AG09309 (cell line): Measurements from ENCODE around the gene ZMYM4.

Experiments
- DNase-seq: peaks from one replicate; pipeline ENCODE4 v3.0.0-alpha.2; 2010; ENCODE audit warnings: low read depth
- H3K4me3 ChIP-seq: 2 replicates; pipeline ENCODE4 v1.5.1; 2011; ENCODE audit warnings: mild to moderate bottlenecking, low read depth, low read length, moderate library complexity; ENCODE audit not compliant: control insufficient read depth
- TF ChIP-seq, protein P1 (sequence below): IDR thresholded peaks from 2 replicates; pipeline ENCODE4 v1.5.1; 2011; ENCODE audit warnings: mild to moderate bottlenecking, low read depth, low read length, inconsistent platforms; ENCODE audit not compliant: insufficient read depth, control insufficient read depth; ENCODE audit errors: missing control alignments

ZMYM4 gene

DNA sequence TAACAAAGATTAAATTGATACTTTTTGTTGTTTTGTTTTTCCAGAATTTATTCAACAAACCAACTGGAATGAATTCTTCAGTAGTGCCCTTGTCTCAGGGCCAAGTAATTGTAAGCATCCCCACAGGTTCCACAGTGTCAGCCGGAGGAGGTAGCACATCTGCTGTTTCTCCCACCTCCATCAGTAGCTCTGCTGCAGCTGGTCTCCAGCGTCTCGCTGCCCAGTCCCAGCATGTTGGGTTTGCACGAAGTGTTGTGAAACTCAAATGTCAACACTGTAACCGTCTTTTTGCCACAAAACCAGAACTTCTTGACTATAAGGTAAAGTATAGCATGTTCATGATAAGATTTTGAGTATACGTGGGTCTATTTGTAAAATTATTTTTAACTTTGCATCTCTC is 118.5 kb downstream of the ZMYM4 start:
- no peak overlapping the region for H3K4me3 ChIP-seq
- DNase-seq: no peak
- TF ChIP-seq, protein P1, sequence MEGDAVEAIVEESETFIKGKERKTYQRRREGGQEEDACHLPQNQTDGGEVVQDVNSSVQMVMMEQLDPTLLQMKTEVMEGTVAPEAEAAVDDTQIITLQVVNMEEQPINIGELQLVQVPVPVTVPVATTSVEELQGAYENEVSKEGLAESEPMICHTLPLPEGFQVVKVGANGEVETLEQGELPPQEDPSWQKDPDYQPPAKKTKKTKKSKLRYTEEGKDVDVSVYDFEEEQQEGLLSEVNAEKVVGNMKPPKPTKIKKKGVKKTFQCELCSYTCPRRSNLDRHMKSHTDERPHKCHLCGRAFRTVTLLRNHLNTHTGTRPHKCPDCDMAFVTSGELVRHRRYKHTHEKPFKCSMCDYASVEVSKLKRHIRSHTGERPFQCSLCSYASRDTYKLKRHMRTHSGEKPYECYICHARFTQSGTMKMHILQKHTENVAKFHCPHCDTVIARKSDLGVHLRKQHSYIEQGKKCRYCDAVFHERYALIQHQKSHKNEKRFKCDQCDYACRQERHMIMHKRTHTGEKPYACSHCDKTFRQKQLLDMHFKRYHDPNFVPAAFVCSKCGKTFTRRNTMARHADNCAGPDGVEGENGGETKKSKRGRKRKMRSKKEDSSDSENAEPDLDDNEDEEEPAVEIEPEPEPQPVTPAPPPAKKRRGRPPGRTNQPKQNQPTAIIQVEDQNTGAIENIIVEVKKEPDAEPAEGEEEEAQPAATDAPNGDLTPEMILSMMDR: no peak

DNA sequence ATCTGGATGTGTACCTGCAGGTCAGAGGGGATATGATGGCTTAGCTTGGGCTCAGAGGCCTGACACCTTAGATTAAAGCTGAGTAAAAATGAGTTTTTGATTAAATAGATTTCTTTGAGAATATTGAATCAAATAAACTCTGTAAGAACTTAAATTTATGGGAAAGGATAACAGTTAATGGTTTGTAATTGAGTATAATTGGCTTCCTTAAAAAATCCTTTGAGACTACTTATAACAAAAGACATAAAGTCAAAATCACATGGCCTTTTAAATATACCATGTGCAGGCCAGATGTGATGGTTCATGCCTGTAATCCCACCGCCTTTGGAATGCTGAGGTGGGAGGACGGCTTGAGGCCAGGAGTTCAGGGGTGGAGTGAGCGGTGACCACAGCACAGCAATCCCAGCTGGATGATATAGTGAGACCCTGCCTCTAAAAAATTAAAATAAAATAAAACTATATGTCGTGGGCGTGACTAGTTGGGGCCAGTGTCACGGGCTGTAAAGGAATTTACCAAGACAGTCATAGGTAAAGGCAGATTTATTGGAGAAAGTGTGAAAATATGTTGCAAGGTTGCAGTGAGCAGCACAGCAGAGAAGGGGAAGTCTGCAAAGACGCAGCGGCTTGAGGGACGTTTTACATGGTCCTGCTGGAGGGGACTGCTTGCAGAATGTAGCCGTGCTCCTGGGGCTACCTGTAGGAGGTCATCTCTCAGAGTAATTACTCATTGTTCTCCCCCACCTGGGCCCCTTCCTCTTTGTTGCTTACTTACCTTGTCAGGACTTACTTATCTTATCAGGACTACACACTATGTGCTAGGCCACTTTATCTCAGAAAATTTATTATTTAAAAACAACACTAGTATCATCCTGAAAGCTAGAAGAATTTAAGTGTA is 122.3 kb downstream of the ZMYM4 start:
- TF ChIP-seq, protein P1: no peak
- no peak for DNase-seq
- no peak overlapping the region for H3K4me3 ChIP-seq

DNA sequence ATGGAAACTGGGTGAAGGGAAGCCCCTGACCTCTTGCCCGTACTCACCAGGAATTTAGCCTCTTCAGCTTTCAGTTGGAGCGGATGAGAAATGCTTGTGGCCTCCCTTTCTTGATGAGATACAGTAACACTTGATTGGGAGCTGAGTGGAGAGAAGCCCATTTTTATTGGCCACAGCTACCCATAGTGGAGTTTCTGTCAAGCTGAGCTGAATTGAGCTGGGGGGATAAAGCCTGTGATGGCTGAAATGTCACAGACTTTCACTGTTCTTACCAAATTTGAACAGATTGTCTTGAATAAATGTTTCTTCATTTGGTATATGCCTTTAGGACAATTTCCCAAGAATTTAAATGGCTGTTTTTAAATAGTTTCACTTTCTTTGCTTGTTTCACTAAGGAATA is 125.9 kb downstream of the ZMYM4 start:
- TF ChIP-seq, protein P1: no peak
- DNase-seq: no peak
- no peak overlapping the region for H3K4me3 ChIP-seq

DNA sequence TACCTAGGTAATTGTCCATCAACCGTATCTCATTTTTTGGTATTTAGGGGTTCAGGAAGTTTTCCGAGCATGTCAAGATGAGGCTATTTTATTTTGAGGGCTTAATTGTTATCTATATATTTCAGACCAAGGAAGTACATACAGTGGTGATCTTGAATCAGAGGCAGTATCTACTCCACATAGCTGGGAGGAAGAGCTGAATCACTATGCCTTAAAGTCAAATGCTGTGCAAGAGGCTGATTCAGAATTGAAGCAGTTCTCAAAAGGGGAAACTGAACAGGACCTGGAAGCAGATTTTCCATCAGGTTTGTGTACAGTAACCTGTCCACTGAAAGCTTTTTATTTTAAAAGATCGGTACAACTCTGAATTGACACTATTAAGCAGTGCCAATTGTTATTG is 130.2 kb downstream of the ZMYM4 start:
- TF ChIP-seq, protein P1: no peak
- no peak overlapping the region for H3K4me3 ChIP-seq
- DNase-seq: no peak

DNA sequence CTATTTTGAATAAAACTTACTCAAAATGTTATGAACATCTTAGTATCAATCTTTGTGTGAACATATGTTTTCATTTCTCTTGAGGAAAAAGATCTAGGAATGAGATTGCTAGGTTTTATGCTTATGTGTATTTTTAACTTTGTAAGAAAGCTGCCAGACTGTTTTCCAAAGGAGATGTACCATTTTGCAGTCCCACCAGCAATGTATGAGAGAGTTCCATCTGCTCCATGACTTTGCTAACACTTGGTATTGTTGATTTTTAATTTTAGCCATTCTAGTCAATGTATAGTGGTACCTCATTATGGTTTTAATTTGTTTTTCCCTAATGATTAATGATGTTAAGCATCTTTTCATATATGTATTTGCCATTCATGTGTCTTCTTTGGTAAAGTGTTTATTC is 132.5 kb downstream of the ZMYM4 start:
- H3K4me3 ChIP-seq: no peak overlapping the region
- TF ChIP-seq, protein P1: no peak
- DNase-seq: no peak

DNA sequence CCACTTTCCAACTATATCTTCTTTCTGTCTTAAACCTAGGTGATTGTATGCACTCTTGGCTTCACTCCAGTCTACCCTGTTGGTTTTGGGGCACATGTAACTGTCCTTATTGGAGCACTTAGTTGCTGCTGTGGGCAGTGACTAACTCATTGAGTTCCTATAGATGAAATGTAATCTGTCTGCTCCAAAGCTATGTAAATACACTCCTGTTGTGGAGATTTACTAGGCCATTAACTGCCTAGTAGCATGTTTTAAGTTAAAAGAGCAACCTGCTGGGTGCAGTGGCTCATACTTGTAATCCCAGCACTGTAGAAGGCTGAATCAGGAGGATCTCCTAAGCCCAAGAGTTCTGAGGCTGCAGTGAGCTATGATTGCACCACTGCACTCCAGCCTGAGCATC is 137.6 kb downstream of the ZMYM4 start:
- DNase-seq: no peak
- TF ChIP-seq, protein P1: no peak
- H3K4me3 ChIP-seq: no peak overlapping the region
